ENCODE data around the gene DNAJC12. TPM values are rescaled to one million over a fixed set of nuclear protein-coding genes. Genes with fewer than 3 reads are reported as not detected.
"Not testable (repeated sequence)": the region's sequence is repeated elsewhere in the genome, so short reads cannot be mapped to it uniquely, and the experiment has no call there.

DNAJC12 gene
- total RNA-seq (not detected), polyA plus RNA-seq (under 1 TPM in 2 of 4 donors, not detected in 2; 0.43 to 0.61 TPM)

GRCh38 chr10:67837541-67838314 lies at the start of gene DNAJC12:
TSS of gene DNAJC12 (minus strand) at chr10:67838188. CDS start at chr10:67838011, 177 bp downstream.
- Mint-ChIP-seq H3K27me3 (peaks cover 18% of the 10 kb centered on the region), H3K27ac (peak within 1 kb of the TSS in 1 of 3 donors; percentile 66), H3K9me3 (peaks cover 0 to 11% (median 9%) of the 10 kb centered on the region in 7 donors), H3K4me3 (no peak within 1 kb of the TSS), H3K36me3 (peaks cover 3% of the 10 kb centered on the region), H3K4me1 (peaks cover 0 to 5% (median under 1%) of the 10 kb centered on the region in 4 donors)
- Histone ChIP-seq H3K36me3 (ENCODE audit: control insufficient read depth, insufficient read depth, low read length) (no peaks in the 10 kb centered on the region), H3K9me3 (ENCODE audit: control insufficient read depth in 2 of 2, low read length in 2 of 2) (peaks cover 0 to 5% of the 10 kb centered on the region in 2 experiments), H3K27ac (ENCODE audit: insufficient read depth, low read length, poor library complexity, severe bottlenecking) (no peak within 1 kb of the TSS), H3K27me3 (ENCODE audit: control insufficient read depth, insufficient read depth, low read length) (no peaks in the 10 kb centered on the region), H3K4me1 (ENCODE audit: control insufficient read depth, insufficient read depth, low read length, poor library complexity, severe bottlenecking) (no peaks in the 10 kb centered on the region), H3K4me3 (ENCODE audit: low read depth, low read length) (no peak within 1 kb of the TSS)
- DNase-seq = peak in 2 of 3 donors; percentile 23 to 49
- peak; percentile 60 to 81 for ATAC-seq (ENCODE audit: low read depth in 2 of 2)

- peaks cover 27% of the 10 kb centered on the region for H3K4me1 ChIP-seq (ENCODE audit: control insufficient read depth, insufficient read depth, low read length, poor library complexity, severe bottlenecking)
- peaks cover 30% of the 10 kb centered on the region for H3K36me3 ChIP-seq (ENCODE audit: control insufficient read depth, insufficient read depth, low read length)
- Mint-ChIP-seq H3K36me3 (peaks cover 24% of the 10 kb centered on the region), H3K4me3 (peak overlapping the region; percentile 89 to 99 (median 96)), H3K27ac (peak overlapping the region; percentile 88 to 96 (median 89)), H3K9me3 (peaks cover 0 to 2% (median 0%) of the 10 kb centered on the region in 7 donors), H3K4me1 (peaks cover 23 to 51% (median 33%) of the 10 kb centered on the region in 4 donors), H3K27me3 (peaks cover 18% of the 10 kb centered on the region)
- DNase-seq = peak; percentile 77 to 90 (median 83)
- no peaks in the 10 kb centered on the region for H3K9me3 ChIP-seq (ENCODE audit: control insufficient read depth in 2 of 2, low read length in 2 of 2)
- no peaks in the 10 kb centered on the region for H3K27me3 ChIP-seq (ENCODE audit: control insufficient read depth, insufficient read depth, low read length)
- ATAC-seq (ENCODE audit: low read depth in 2 of 2) = peak; percentile 66 to 71
- peak overlapping the region; percentile 78 for H3K27ac ChIP-seq (ENCODE audit: insufficient read depth, low read length, poor library complexity, severe bottlenecking)
- H3K4me3 ChIP-seq (ENCODE audit: low read depth, low read length) = peak overlapping the region; percentile 100
Observed at GRCh38 chr10:67884842-67885670, 47.1 kb upstream of the DNAJC12 start.

- Mint-ChIP-seq H3K4me1 (peaks cover 23 to 47% (median 31%) of the 10 kb centered on the region in 4 donors), H3K9me3 (peaks cover 0 to 2% (median 0%) of the 10 kb centered on the region in 7 donors)
- ATAC-seq (ENCODE audit: low read depth in 2 of 2) = peak; percentile 80 to 81
Observed at GRCh38 chr10:67884313-67884841, 46.4 kb upstream of the DNAJC12 start, which contains the start of gene SIRT1. TSS of gene SIRT1 (plus strand) at chr10:67884656. CDS start at chr10:67884722, 66 bp downstream.

DNA sequence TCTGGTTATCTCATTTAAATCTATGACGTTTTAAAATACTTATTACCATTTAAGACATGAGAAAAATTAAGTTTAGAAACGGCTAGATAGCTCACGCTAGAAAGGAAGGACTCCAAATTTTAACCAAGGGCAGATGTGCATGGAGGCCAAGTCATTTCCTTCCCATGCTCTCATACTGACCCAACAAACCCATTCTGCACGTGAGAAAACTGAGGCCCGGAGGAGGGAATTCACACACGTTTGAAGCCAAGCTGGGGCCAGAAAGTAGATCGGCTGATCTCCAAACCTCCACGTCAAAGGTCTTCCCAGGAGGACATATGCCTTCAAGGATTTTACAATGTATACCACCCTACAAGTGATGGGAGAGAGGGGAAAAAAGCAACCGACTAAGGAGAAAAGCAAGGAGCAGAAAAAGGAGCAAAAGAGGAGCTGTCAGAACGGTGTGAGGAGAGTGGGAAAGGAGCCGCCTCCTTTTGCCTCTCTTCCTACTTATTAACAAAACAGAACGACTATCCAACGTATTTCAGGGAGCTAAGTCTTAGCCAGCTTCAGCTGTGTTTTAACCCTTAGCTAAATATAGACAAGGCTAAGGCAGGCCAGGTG lies 45.8 kb upstream of the DNAJC12 start:
- H3K9me3 Mint-ChIP-seq = peaks cover 0 to 2% (median 0%) of the 10 kb centered on the region in 7 donors
- Histone ChIP-seq H3K27me3 (ENCODE audit: control insufficient read depth, insufficient read depth, low read length) (no peaks in the 10 kb centered on the region), H3K9me3 (ENCODE audit: control insufficient read depth in 2 of 2, low read length in 2 of 2) (no peaks in the 10 kb centered on the region), H3K27ac (ENCODE audit: insufficient read depth, low read length, poor library complexity, severe bottlenecking) (peak overlapping the region; percentile 78), H3K4me3 (ENCODE audit: low read depth, low read length) (peak overlapping the region; percentile 75), H3K36me3 (ENCODE audit: control insufficient read depth, insufficient read depth, low read length) (peaks cover 19% of the 10 kb centered on the region), H3K4me1 (ENCODE audit: control insufficient read depth, insufficient read depth, low read length, poor library complexity, severe bottlenecking) (peaks cover 24% of the 10 kb centered on the region)
- peaks cover 18% of the 10 kb centered on the region for H3K27me3 Mint-ChIP-seq
- DNase-seq = no peak
- peak in 1 of 2 donors; percentile 1 for ATAC-seq (ENCODE audit: low read depth in 2 of 2)
- H3K4me3 Mint-ChIP-seq = peak overlapping the region; percentile 94 to 99 (median 97)
- H3K4me1 Mint-ChIP-seq = peaks cover 18 to 41% (median 27%) of the 10 kb centered on the region in 4 donors
- peak overlapping the region; percentile 84 to 97 (median 96) for H3K27ac Mint-ChIP-seq
- peaks cover 14% of the 10 kb centered on the region for H3K36me3 Mint-ChIP-seq

More at GRCh38 chr10:67884313-67884841, 46.4 kb upstream of the DNAJC12 start, which contains the start of gene SIRT1:
- no peaks in the 10 kb centered on the region for H3K27me3 ChIP-seq (ENCODE audit: control insufficient read depth, insufficient read depth, low read length)
- H3K4me3 ChIP-seq (ENCODE audit: low read depth, low read length) = peak within 1 kb of the TSS; percentile 100
- H3K4me3 Mint-ChIP-seq = peak within 1 kb of the TSS; percentile 94 to 99 (median 97)
- H3K27ac Mint-ChIP-seq = peak within 1 kb of the TSS; percentile 88 to 97 (median 96)
- peaks cover 24% of the 10 kb centered on the region for H3K4me1 ChIP-seq (ENCODE audit: control insufficient read depth, insufficient read depth, low read length, poor library complexity, severe bottlenecking)
- H3K36me3 ChIP-seq (ENCODE audit: control insufficient read depth, insufficient read depth, low read length) = peaks cover 24% of the 10 kb centered on the region
- peaks cover 20% of the 10 kb centered on the region for H3K36me3 Mint-ChIP-seq
- peak within 1 kb of the TSS; percentile 78 for H3K27ac ChIP-seq (ENCODE audit: insufficient read depth, low read length, poor library complexity, severe bottlenecking)
- peaks cover 18% of the 10 kb centered on the region for H3K27me3 Mint-ChIP-seq
- H3K9me3 ChIP-seq (ENCODE audit: control insufficient read depth in 2 of 2, low read length in 2 of 2) = no peaks in the 10 kb centered on the region
- DNase-seq = peak; percentile 90 to 96 (median 90)

DNA sequence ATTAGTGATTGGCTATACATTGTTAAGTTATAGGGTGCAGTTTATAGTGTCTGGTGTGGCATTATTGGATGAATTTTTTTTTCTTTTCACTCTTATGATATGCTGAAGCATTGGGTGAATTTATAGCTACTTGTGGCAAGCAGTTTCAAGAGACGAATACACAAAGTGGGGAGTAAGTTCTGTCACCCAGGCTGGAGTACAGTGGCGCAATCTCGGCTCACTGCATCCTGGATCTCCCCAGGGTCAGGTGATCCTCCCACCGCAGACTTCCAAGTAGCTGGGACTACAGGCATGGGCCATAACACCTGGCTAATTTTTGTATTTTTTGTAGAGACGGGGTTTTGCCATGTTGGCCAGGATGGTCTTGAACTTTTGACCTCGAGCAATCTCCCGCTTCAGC lies 40.1 kb upstream of the DNAJC12 start:
- no peaks in the 10 kb centered on the region for H3K4me1 ChIP-seq (ENCODE audit: control insufficient read depth, insufficient read depth, low read length, poor library complexity, severe bottlenecking)
- H3K9me3 ChIP-seq (ENCODE audit: control insufficient read depth in 2 of 2, low read length in 2 of 2) = no peaks in the 10 kb centered on the region
- H3K27ac Mint-ChIP-seq = no peak overlapping the region
- peaks cover 5% of the 10 kb centered on the region for H3K27me3 Mint-ChIP-seq
- DNase-seq = no peak
- no peak overlapping the region for H3K4me3 ChIP-seq (ENCODE audit: low read depth, low read length)
- H3K36me3 Mint-ChIP-seq = no peaks in the 10 kb centered on the region
- H3K27ac ChIP-seq (ENCODE audit: insufficient read depth, low read length, poor library complexity, severe bottlenecking) = no peak overlapping the region
- no peaks in the 10 kb centered on the region for H3K27me3 ChIP-seq (ENCODE audit: control insufficient read depth, insufficient read depth, low read length)
- no peaks in the 10 kb centered on the region for H3K36me3 ChIP-seq (ENCODE audit: control insufficient read depth, insufficient read depth, low read length)
- H3K4me1 Mint-ChIP-seq = peaks cover 0 to 2% (median under 1%) of the 10 kb centered on the region in 4 donors
- H3K9me3 Mint-ChIP-seq = no peaks in the 10 kb centered on the region
- no peak for ATAC-seq (ENCODE audit: low read depth in 2 of 2)
- peak overlapping the region in 1 of 4 donors; percentile 0 for H3K4me3 Mint-ChIP-seq

DNA sequence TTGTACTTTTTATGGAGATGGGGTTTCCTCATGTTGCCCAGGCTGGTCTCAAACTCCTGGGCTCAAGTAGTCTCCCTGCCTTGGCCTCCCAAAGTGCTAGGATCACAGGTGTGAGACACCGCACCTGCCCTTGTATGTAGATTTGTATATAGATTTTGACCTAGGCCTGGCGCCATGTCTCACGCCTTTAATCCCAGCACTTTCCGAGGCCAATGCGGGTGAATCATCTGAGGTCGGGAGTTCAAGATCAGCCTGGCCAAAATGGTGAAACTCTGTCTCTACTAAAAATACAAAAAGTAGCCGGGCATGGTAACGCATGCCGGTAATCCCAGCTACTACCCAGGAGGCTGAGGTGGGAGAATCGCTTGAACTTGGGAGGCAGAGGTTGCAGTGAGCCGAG lies 39.4 kb upstream of the DNAJC12 start:
- H3K4me3 ChIP-seq (ENCODE audit: low read depth, low read length); H3K4me1 Mint-ChIP-seq; H3K36me3 ChIP-seq (ENCODE audit: control insufficient read depth, insufficient read depth, low read length); ATAC-seq (ENCODE audit: low read depth in 2 of 2); H3K27me3 ChIP-seq (ENCODE audit: control insufficient read depth, insufficient read depth, low read length); DNase-seq; H3K4me3 Mint-ChIP-seq; H3K9me3 Mint-ChIP-seq; H3K4me1 ChIP-seq (ENCODE audit: control insufficient read depth, insufficient read depth, low read length, poor library complexity, severe bottlenecking); H3K9me3 ChIP-seq (ENCODE audit: control insufficient read depth in 2 of 2, low read length in 2 of 2); H3K27ac ChIP-seq (ENCODE audit: insufficient read depth, low read length, poor library complexity, severe bottlenecking); H3K36me3 Mint-ChIP-seq; H3K27ac Mint-ChIP-seq; H3K27me3 Mint-ChIP-seq: not testable (repeated sequence)
